Hepatic stellate cell (primary cell): Measurements from ENCODE around the gene SYNGR3.

ENCODE experiments used
- DNase-seq: peaks from one replicate; pipeline ENCODE4 v3.0.0; 2011; ENCODE audit warnings: low spot score

SYNGR3 gene

GRCh38 chr16:1992704-1993317 lies 3.0 kb downstream of the SYNGR3 start:
- no peak for DNase-seq

GRCh38 chr16:1993731-1994131 lies 4.0 kb downstream of the SYNGR3 start:
- no peak for DNase-seq

GRCh38 chr16:1997494-1998359 lies 8.0 kb downstream of the SYNGR3 start:
- DNase-seq, result no peak

GRCh38 chr16:1998360-1998835 lies 8.6 kb downstream of the SYNGR3 start:
- DNase-seq, result no peak

- DNase-seq, result no peak
These were observed 9.4 kb downstream of the SYNGR3 start for GRCh38 chr16:1998852-1999801.

GRCh38 chr16:1999866-2000514 lies 10.2 kb downstream of the SYNGR3 start:
- DNase-seq, result no peak

- DNase-seq, result no peak
These were observed 11.3 kb downstream of the SYNGR3 start for GRCh38 chr16:2001035-2001434.

GRCh38 chr16:2001456-2002355 lies 11.9 kb downstream of the SYNGR3 start:
- DNase-seq, result no peak

- DNase-seq, result no peak
These were observed 12.8 kb downstream of the SYNGR3 start for GRCh38 chr16:2002406-2003230.

GRCh38 chr16:2003231-2003826 lies 13.6 kb downstream of the SYNGR3 start:
- DNase-seq, result no peak

GRCh38 chr16:2003827-2004641 lies 14.3 kb downstream of the SYNGR3 start:
- DNase-seq, result peak; percentile 96

- DNase-seq, result no peak
These were observed 15.2 kb downstream of the SYNGR3 start for GRCh38 chr16:2004795-2005517.

GRCh38 chr16:2005646-2006045 lies 15.9 kb downstream of the SYNGR3 start:
- no peak for DNase-seq

GRCh38 chr16:2006317-2006716 lies 16.5 kb downstream of the SYNGR3 start:
- DNase-seq, result no peak

GRCh38 chr16:2007081-2007836 lies 17.5 kb downstream of the SYNGR3 start:
- DNase-seq, result no peak

- DNase-seq, result no peak
These were observed 18.3 kb downstream of the SYNGR3 start for GRCh38 chr16:2008009-2008526.
